SU-DHL-6 (cell line): ENCODE data around the gene DMD.

ENCODE experiments used
- H2AFZ ChIP-seq: fragments of 200-600 bp; sonication (generic); 2 replicates; pipeline ENCODE4 v1.6.1; 2014; ENCODE audit warnings: low read depth, mild to moderate bottlenecking, moderate library complexity, mixed read lengths, antibody characterized with exemption, low read length; ENCODE audit not compliant: severe bottlenecking
- H3F3A ChIP-seq: fragments of 200-600 bp; shearing (Covaris generic); 2 replicates; pipeline ENCODE4 v1.6.0; 2016; ENCODE audit warnings: antibody characterized with exemption, mild to moderate bottlenecking; ENCODE audit not compliant: insufficient read depth
- H3K27ac ChIP-seq: fragments of 200-600 bp; sonication (generic); 2 replicates; pipeline ENCODE4 v1.5.1; 2016; ENCODE audit warnings: low read depth, mild to moderate bottlenecking, low read length, moderate library complexity, mixed read lengths
- H3K27me3 ChIP-seq: fragments of 200-600 bp; sonication (generic), shearing (Covaris generic); 2 replicates; pipeline ENCODE4 v1.6.0; 2014; ENCODE audit warnings: mild to moderate bottlenecking, low read length
- H3K36me3 ChIP-seq: fragments of 200-600 bp; sonication (generic); 2 replicates; pipeline ENCODE4 v1.6.1; 2014; ENCODE audit warnings: mild to moderate bottlenecking, low read length, mixed read lengths
- H3K4me2 ChIP-seq: fragments of 300-600, 200-600 bp; shearing (Covaris generic), sonication (generic); 2 replicates; pipeline ENCODE4 v1.6.0; 2014; ENCODE audit warnings: low read length, low read depth, mild to moderate bottlenecking; ENCODE audit not compliant: poor library complexity, severe bottlenecking
- H3K4me3 ChIP-seq: fragments of 200-600 bp; sonication (generic); 2 replicates; pipeline ENCODE4 v1.5.1; 2014; ENCODE audit warnings: antibody characterized with exemption, low read length, mild to moderate bottlenecking, mixed read lengths; ENCODE audit not compliant: insufficient read depth, poor library complexity, severe bottlenecking
- H3K79me2 ChIP-seq: fragments of 200-600 bp; sonication (generic); 2 replicates; pipeline ENCODE4 v1.6.1; 2014; ENCODE audit warnings: mild to moderate bottlenecking, low read length, moderate library complexity; ENCODE audit not compliant: insufficient read depth
- H3K9ac ChIP-seq: fragments of 200-600 bp; sonication (generic); 2 replicates; pipeline ENCODE4 v1.7.0; 2014; ENCODE audit warnings: mild to moderate bottlenecking, low read length
- H3K9me2 ChIP-seq: fragments of 200-600 bp; sonication (generic); replicated peaks from 2 replicates; pipeline ENCODE4 v1.6.1; 2014; ENCODE audit warnings: low read length; ENCODE audit not compliant: insufficient read depth
- H3K9me3 ChIP-seq: fragments of 200-600 bp; sonication (generic); 2 replicates; pipeline ENCODE4 v1.6.1; 2014; ENCODE audit warnings: low read length, mixed read lengths; ENCODE audit not compliant: insufficient read depth
- H4K20me1 ChIP-seq: fragments of 200-600 bp; sonication (generic); 2 replicates; pipeline ENCODE4 v1.6.1; 2014; ENCODE audit warnings: low read depth, mild to moderate bottlenecking, antibody characterized with exemption, low read length, moderate library complexity, mixed read lengths
- EZH2phosphoT487 ChIP-seq: fragments of 200-600 bp; sonication (generic), shearing (Covaris generic); conservative IDR thresholded peaks from 2 replicates; pipeline ENCODE4 v1.6.1; 2018; ENCODE audit warnings: mild to moderate bottlenecking, antibody characterized with exemption, low read length, moderate library complexity, mixed read lengths
- TF ChIP-seq, protein P1 (sequence below): fragments of 200-600 bp; sonication (generic); IDR thresholded peaks from one replicate; pipeline ENCODE4 v1.5.1; 2017; ENCODE audit warnings: antibody characterized with exemption, mild to moderate bottlenecking, low read length, moderate library complexity; ENCODE audit not compliant: insufficient read depth, poor library complexity, severe bottlenecking

DMD gene

GRCh38 chrX:32137525-32137924 lies 1073.8 kb downstream of the DMD start:
- Histone ChIP-seq H3K36me3 (no peaks in the 10 kb centered on the region), H3K4me2 (no peak overlapping the region), H3K4me3 (no peak overlapping the region), H4K20me1 (no peaks in the 10 kb centered on the region), H3K79me2 (no peaks in the 10 kb centered on the region), H3K9me2 (no peaks in the 10 kb centered on the region), H2AFZ (no peak overlapping the region), H3F3A (no peaks in the 10 kb centered on the region), H3K9me3 (no peaks in the 10 kb centered on the region), H3K27me3 (no peaks in the 10 kb centered on the region), H3K27ac (no peak overlapping the region), H3K9ac (no peak overlapping the region)
- TF ChIP-seq EZH2phosphoT487, result no peak
- TF ChIP-seq, protein P1, sequence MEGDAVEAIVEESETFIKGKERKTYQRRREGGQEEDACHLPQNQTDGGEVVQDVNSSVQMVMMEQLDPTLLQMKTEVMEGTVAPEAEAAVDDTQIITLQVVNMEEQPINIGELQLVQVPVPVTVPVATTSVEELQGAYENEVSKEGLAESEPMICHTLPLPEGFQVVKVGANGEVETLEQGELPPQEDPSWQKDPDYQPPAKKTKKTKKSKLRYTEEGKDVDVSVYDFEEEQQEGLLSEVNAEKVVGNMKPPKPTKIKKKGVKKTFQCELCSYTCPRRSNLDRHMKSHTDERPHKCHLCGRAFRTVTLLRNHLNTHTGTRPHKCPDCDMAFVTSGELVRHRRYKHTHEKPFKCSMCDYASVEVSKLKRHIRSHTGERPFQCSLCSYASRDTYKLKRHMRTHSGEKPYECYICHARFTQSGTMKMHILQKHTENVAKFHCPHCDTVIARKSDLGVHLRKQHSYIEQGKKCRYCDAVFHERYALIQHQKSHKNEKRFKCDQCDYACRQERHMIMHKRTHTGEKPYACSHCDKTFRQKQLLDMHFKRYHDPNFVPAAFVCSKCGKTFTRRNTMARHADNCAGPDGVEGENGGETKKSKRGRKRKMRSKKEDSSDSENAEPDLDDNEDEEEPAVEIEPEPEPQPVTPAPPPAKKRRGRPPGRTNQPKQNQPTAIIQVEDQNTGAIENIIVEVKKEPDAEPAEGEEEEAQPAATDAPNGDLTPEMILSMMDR, result no peak

GRCh38 chrX:32126997-32127396 lies 1084.4 kb downstream of the DMD start:
- H3K27me3 ChIP-seq, result no peaks in the 10 kb centered on the region
- no peak overlapping the region for H3K4me2 ChIP-seq
- H2AFZ ChIP-seq, result no peak overlapping the region
- H3K9me2 ChIP-seq, result no peaks in the 10 kb centered on the region
- H3F3A ChIP-seq, result no peaks in the 10 kb centered on the region
- no peaks in the 10 kb centered on the region for H3K79me2 ChIP-seq
- no peaks in the 10 kb centered on the region for H3K36me3 ChIP-seq
- H3K9ac ChIP-seq, result no peak overlapping the region
- H3K4me3 ChIP-seq, result no peak overlapping the region
- H3K27ac ChIP-seq, result no peak overlapping the region
- H3K9me3 ChIP-seq, result no peaks in the 10 kb centered on the region
- TF ChIP-seq, protein P1, result no peak
- no peaks in the 10 kb centered on the region for H4K20me1 ChIP-seq

DNA sequence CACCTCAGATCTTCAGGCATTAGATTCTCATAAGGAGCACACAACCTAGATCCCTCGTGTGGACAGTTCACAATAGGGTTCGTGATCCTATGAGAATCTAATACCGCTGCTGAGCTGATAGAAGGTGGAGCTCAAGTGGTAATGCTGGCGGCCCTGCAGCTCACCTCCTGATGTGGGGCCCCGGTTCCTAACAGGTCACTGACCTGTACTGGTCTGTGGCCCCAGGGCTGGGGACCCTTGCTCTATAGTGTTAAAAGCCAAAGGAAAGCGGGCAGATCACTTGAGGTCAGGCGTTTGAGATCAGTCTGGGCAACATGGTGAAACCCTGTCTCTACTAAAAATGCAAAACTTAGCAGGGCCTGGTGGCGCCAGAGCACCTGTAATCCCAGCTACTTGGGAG lies 1092.5 kb downstream of the DMD start:
- Histone ChIP-seq H3K9me3 (no peaks in the 10 kb centered on the region), H3K79me2 (no peaks in the 10 kb centered on the region), H3K4me2 (no peak overlapping the region), H3K4me3 (no peak overlapping the region), H3K36me3 (no peaks in the 10 kb centered on the region), H4K20me1 (no peaks in the 10 kb centered on the region), H3K9ac (no peak overlapping the region), H3K9me2 (no peaks in the 10 kb centered on the region), H3K27ac (no peak overlapping the region), H3K27me3 (no peaks in the 10 kb centered on the region), H3F3A (no peaks in the 10 kb centered on the region), H2AFZ (no peak overlapping the region)
- TF ChIP-seq, protein P1, result no peak
- TF ChIP-seq EZH2phosphoT487, result no peak

- TF ChIP-seq, protein P1, result no peak
- no peak for TF ChIP-seq EZH2phosphoT487
- H3K4me3 ChIP-seq, result no peak overlapping the region
- no peaks in the 10 kb centered on the region for H3K36me3 ChIP-seq
- no peaks in the 10 kb centered on the region for H3K9me2 ChIP-seq
- H3K9ac ChIP-seq, result no peak overlapping the region
- no peak overlapping the region for H3K27ac ChIP-seq
- no peaks in the 10 kb centered on the region for H3K27me3 ChIP-seq
- H3K9me3 ChIP-seq, result no peaks in the 10 kb centered on the region
- no peaks in the 10 kb centered on the region for H4K20me1 ChIP-seq
- no peak overlapping the region for H2AFZ ChIP-seq
- no peak overlapping the region for H3K4me2 ChIP-seq
- H3F3A ChIP-seq, result no peaks in the 10 kb centered on the region
- no peaks in the 10 kb centered on the region for H3K79me2 ChIP-seq
Measured at GRCh38 chrX:32116047-32116446, 1095.3 kb downstream of the DMD start.
